ENCODE measurements around the gene RAMP2.
"Not testable (repeated sequence)": the region's sequence is repeated elsewhere in the genome, so short reads cannot be mapped to it uniquely, and the experiment has no call there.

RAMP2 gene

DNA sequence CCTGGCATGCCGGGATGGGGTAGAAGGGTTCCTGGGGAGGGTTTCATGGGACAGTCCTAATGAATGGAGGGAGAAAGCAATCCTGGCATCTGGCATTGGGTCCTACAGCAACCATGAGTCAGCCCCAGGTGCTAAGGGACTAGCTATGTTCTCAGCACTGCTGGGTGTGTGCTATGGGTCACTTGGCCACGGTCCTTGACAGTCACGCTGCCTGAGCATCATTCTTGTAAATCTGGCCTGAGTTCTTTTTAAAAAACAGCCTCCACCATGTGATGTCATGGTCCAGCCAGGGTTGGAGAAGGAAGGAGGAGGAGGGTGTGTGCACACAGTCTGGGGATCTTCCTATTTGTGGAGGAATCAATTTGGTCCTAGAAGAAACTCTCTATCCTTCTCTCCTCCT, 6.2 kb upstream of the RAMP2 start:
- H3K4me3 ChIP-seq (replicated peaks; ENCODE audit: low read depth, low read length): no peak overlapping the region
- TF ChIP-seq, protein P1, sequence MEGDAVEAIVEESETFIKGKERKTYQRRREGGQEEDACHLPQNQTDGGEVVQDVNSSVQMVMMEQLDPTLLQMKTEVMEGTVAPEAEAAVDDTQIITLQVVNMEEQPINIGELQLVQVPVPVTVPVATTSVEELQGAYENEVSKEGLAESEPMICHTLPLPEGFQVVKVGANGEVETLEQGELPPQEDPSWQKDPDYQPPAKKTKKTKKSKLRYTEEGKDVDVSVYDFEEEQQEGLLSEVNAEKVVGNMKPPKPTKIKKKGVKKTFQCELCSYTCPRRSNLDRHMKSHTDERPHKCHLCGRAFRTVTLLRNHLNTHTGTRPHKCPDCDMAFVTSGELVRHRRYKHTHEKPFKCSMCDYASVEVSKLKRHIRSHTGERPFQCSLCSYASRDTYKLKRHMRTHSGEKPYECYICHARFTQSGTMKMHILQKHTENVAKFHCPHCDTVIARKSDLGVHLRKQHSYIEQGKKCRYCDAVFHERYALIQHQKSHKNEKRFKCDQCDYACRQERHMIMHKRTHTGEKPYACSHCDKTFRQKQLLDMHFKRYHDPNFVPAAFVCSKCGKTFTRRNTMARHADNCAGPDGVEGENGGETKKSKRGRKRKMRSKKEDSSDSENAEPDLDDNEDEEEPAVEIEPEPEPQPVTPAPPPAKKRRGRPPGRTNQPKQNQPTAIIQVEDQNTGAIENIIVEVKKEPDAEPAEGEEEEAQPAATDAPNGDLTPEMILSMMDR (IDR thresholded peaks at IDR 0.05; ENCODE audit: low read depth, low read length, missing control alignments): no peak
- no peak for DNase-seq (ENCODE audit: extremely low read depth, low read depth)

GRCh38 chr17:42759982-42760651, 910 bp upstream of the RAMP2 start:
- DNase-seq (ENCODE audit: extremely low read depth, low read depth): no peak
- TF ChIP-seq, protein P1 (IDR thresholded peaks at IDR 0.05; ENCODE audit: low read depth, low read length, missing control alignments): no peak
- H3K4me3 ChIP-seq (replicated peaks; ENCODE audit: low read depth, low read length): no peak overlapping the region

DNA sequence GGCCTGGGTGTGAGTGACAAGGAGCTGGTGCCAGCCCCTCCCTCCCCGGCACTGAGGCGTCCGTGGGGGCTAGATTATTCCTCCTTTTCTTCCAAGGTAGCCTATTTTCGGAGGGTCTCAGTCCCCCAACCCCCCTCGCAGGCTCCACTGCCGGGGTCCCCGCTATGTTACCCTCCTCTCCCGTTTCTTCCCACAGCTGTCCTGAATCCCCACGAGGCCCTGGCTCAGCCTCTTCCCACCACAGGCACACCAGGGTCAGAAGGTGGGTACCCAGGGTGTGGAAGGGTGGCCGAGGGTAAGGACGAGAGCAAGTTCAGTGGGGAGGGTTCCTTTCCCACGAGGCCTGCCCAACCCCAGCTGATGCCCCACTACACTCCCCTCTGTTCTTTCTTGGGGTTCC, 611 bp downstream of the RAMP2 start:
- TF ChIP-seq, protein P1 (IDR thresholded peaks at IDR 0.05; ENCODE audit: low read depth, low read length, missing control alignments): no peak
- peak overlapping the region; percentile 24; the same call in 1 of the 2 replicates for H3K4me3 ChIP-seq (replicated peaks; ENCODE audit: low read depth, low read length)
- DNase-seq (ENCODE audit: extremely low read depth, low read depth): no peak

DNA sequence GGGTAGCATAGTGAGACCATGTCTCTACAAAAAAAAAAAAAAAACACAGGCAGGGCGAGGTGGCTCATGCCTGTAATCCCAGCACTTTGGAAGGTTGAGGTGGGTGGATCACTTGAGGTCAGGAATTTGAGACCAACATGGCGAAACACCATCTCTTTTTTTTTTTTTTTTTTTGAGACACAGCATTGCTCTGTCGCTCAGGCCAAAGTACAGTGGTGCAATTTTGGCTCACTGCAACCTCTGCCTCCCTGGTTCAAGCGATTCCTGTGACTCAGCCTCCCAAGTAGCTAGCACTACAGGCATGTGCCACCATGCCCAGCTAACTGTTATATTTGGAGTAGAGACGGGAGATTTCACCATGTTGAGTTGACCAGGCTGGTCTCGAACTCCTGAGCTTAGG, 5.1 kb downstream of the RAMP2 start:
- no peak overlapping the region for H3K4me3 ChIP-seq (replicated peaks; ENCODE audit: low read depth, low read length)
- TF ChIP-seq, protein P1 (IDR thresholded peaks at IDR 0.05; ENCODE audit: low read depth, low read length, missing control alignments): no peak
- no peak for DNase-seq (ENCODE audit: extremely low read depth, low read depth)

- DNase-seq (ENCODE audit: extremely low read depth, low read depth): no peak
- TF ChIP-seq, protein P1 (IDR thresholded peaks at IDR 0.05; ENCODE audit: low read depth, low read length, missing control alignments): no peak
- no peak overlapping the region for H3K4me3 ChIP-seq (replicated peaks; ENCODE audit: low read depth, low read length)
Observed at GRCh38 chr17:42767512-42767911, 6.5 kb downstream of the RAMP2 start.

DNA sequence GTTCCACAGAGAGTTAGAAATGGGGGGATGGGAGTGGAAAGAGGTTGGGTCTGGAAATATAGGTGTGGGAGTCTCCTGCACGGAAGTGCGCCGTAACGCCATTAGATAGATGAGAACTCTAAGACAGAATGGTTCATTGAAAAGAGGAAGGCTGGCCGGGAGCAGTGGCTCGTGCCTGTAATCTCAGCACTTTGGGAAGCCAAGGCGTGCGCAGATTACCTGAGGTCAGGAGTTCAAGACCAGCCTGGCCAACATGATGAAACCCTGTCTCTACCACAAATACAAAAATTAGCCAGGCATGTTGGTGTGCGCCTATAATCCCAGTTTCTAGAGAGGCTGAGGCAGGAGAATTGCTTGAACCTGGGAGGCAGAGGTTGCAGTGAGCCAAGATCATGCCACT, 7.0 kb downstream of the RAMP2 start:
- DNase-seq (ENCODE audit: extremely low read depth, low read depth); H3K4me3 ChIP-seq (replicated peaks; ENCODE audit: low read depth, low read length): not testable (repeated sequence)

DNA sequence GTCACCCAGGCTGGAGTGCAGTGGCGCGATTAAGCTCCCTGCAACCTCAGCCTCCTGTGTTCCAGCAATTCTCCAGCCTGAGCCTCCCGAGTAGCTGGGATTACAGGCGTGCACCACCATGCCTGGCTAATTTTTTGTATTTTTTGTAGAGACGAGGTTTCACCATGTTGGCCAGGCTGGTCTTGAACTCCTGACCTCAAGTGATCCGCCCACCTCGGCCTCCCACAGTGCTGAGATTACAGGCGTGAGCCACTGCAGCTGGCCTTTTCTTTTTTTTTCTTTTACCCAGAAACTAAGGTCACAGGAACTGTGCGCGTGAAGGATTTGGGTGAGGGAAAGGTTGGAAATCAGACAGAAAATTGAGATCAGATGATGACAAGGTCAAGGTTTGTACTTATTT, 8.9 kb downstream of the RAMP2 start:
- not testable (repeated sequence) for H3K4me3 ChIP-seq (replicated peaks; ENCODE audit: low read depth, low read length); DNase-seq (ENCODE audit: extremely low read depth, low read depth)

DNA sequence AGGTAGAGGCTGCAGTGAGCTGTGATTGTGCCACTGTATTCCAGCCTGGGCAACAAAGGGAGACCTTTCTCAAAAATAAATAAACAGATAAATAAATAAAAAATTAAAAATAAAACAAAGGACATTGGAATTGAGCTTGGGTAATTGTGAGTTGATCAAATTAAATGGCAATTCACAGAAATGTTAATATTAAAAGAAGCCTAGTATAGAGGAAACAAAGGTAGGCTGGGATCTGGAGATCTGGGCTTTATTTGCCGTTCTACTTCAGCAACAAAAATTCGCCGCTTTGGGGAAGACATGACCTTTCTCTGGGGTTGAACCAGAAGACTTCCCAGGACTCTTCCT, 11.9 kb downstream of the RAMP2 start:
- no peak for DNase-seq (ENCODE audit: extremely low read depth, low read depth)
- TF ChIP-seq, protein P1 (IDR thresholded peaks at IDR 0.05; ENCODE audit: low read depth, low read length, missing control alignments): no peak
- peak overlapping the region; percentile 98 for H3K4me3 ChIP-seq (replicated peaks; ENCODE audit: low read depth, low read length)

All from HFF-Myc (cell line).